ENCODE results near the gene BICDL1.

DNA sequence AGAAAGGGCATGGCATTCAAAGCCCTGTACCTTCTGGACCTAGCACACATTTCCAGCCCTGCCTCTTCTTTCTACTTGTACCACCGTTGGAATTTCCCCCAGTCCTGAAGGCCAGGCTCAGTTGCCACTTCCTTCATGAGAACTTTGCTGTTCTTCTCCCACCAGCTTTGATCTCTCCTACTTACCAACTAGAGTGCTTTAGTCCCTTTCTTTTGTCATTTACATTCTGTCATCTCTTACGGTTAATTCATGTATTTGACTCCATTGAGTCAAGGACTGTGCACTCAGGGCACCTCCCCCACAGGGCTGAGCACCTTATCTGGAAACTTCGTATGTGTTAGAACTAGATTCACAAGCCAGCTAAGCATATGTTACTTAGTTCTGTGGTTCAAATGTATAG, 26.3 kb downstream of the BICDL1 start:
- TF ChIP-seq, protein P1, sequence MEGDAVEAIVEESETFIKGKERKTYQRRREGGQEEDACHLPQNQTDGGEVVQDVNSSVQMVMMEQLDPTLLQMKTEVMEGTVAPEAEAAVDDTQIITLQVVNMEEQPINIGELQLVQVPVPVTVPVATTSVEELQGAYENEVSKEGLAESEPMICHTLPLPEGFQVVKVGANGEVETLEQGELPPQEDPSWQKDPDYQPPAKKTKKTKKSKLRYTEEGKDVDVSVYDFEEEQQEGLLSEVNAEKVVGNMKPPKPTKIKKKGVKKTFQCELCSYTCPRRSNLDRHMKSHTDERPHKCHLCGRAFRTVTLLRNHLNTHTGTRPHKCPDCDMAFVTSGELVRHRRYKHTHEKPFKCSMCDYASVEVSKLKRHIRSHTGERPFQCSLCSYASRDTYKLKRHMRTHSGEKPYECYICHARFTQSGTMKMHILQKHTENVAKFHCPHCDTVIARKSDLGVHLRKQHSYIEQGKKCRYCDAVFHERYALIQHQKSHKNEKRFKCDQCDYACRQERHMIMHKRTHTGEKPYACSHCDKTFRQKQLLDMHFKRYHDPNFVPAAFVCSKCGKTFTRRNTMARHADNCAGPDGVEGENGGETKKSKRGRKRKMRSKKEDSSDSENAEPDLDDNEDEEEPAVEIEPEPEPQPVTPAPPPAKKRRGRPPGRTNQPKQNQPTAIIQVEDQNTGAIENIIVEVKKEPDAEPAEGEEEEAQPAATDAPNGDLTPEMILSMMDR (IDR thresholded peaks at IDR 0.05), result no peak
- no peak for TF ChIP-seq POLR2A (IDR thresholded peaks at IDR 0.05)

Measured in testis (tissue), 2 donors.